Spleen (tissue), 11 donors: ENCODE measurements around the gene CYP2A13. TPM values are rescaled to one million over a fixed set of nuclear protein-coding genes. Genes with fewer than 3 reads are reported as not detected.
A peak's percentile ranks its signal among the peaks of the same experiment; 100 is the strongest.
"Not testable (repeated sequence)": the region's sequence is repeated elsewhere in the genome, so short reads cannot be mapped to it uniquely, and the experiment has no call there.

Source experiments
- DNase-seq: peaks from one replicate; pipeline ENCODE4 v3.0.0-alpha.2; 2020
- H3K27ac ChIP-seq, 8 donors: fragments of 200-600 bp; sonication (generic) in 7 of 8; 1 replicate in 4 of 8; 2 replicates in 4 of 8; pipeline versions ENCODE4 v1.5.0 to v1.8.0; 2016 to 2021; ENCODE audit warnings: inconsistent platforms in 4 of 8, mild to moderate bottlenecking in 4 of 8, moderate library complexity in 1 of 8
- H3K27me3 ChIP-seq, 7 donors: fragments of 200-600 bp; sonication (generic) in 6 of 7; replicated peaks in 1 of 7; 1 replicate in 4 of 7; 2 replicates in 3 of 7; pipeline versions ENCODE4 v1.5.0 to v1.8.0; 2016 to 2021; ENCODE audit warnings: inconsistent platforms in 3 of 7, mild to moderate bottlenecking in 1 of 7
- H3K36me3 ChIP-seq, 6 donors: fragments of 200-600 bp; sonication (generic) in 5 of 6; 1 replicate in 4 of 6; 2 replicates in 2 of 6; pipeline versions ENCODE4 v1.5.0 to v1.8.0; 2016 to 2021; ENCODE audit warnings: inconsistent platforms in 2 of 6
- H3K4me1 ChIP-seq, 6 donors: fragments of 200-600 bp; sonication (generic) in 5 of 6; 1 replicate in 3 of 6; 2 replicates in 3 of 6; pipeline versions ENCODE4 v1.5.0 to v1.8.0; 2016 to 2021; ENCODE audit warnings: inconsistent platforms in 3 of 6
- H3K4me3 ChIP-seq, 8 donors: fragments of 200-600 bp; sonication (generic) in 7 of 8; 1 replicate in 4 of 8; 2 replicates in 4 of 8; pipeline versions ENCODE4 v1.5.0 to v1.8.0; 2016 to 2021; ENCODE audit warnings: inconsistent platforms in 4 of 8, mild to moderate bottlenecking in 4 of 8, moderate library complexity in 2 of 8
- H3K9me3 ChIP-seq, 8 donors: fragments of 200-600 bp; sonication (generic) in 7 of 8; 1 replicate in 4 of 8; 2 replicates in 4 of 8; pipeline versions ENCODE4 v1.5.0 to v1.8.0; 2016 to 2021; ENCODE audit warnings: inconsistent platforms in 4 of 8
- CTCF ChIP-seq, 11 experiments: fragments of 200-600 bp in 7 of 11; fragments of 450-650 bp in 4 of 11; sonication (generic) in 4 of 11; IDR thresholded peaks in 8 of 11; conservative IDR thresholded peaks in 3 of 11; 1 replicate in 7 of 11; 2 replicates in 4 of 11; pipeline versions ENCODE4 v1.4.0 to v1.8.0; 2016 to 2021; ENCODE audit warnings: antibody characterized with exemption in 11 of 11, inconsistent platforms in 4 of 11, mild to moderate bottlenecking in 1 of 11
- POLR2A ChIP-seq, 3 donors: fragments of 450-650 bp; IDR thresholded peaks; one replicate each; pipeline ENCODE4 v1.5.1; 2017; ENCODE audit warnings: antibody characterized with exemption in 3 of 3, mild to moderate bottlenecking in 1 of 3
- POLR2AphosphoS5 ChIP-seq, 3 donors: sonication (generic); formaldehyde crosslinking; IDR thresholded peaks; one replicate each; pipeline ENCODE4 v1.5.1; 2017; ENCODE audit warnings: antibody characterized with exemption in 3 of 3
- WGBS, 5 donors: extraction: QIAGEN DNeasy Blood & Tissue Kit in 3 of 5; methylation state at CpG; one replicate each; pipeline versions ENCODE4 v1.1.5 to v1.1.7; 2013 to 2018; 5-methylcytosine and 5-hydroxymethylcytosine counted together
- intact Hi-C: fragments of 100-400 bp; cut with DNase I; formaldehyde crosslinking; loops from one replicate; pipeline ENCODE4 v1.15.0; 2023; ENCODE audit warnings: low total_unique reads
- polyA plus RNA-seq, 3 donors: library from polyadenylated mRNA; stranded (reverse); fragments of 200-250 nt; gene quantifications; one replicate each; pipeline ENCODE4 v1.2.1, GENCODE V29; 2013
- total RNA-seq, 7 donors: library from RNA; depleted of rRNA in 3 of 7; stranded (reverse); fragments of >200 nt in 3 of 7; fragmentation: NEBNext Ultra II Directional in 4 of 7; extraction: Animal tissue kit (Norgen Biotek cat#: 25700) in 4 of 7; gene quantifications; one replicate each; pipeline versions ENCODE4 v1.1.0 to v1.2.1, GENCODE V29; 2016 to 2021
- donor health status: healthy with polysubstance abuse.
- donor health status: DM: no; HTN: no; CAD: no; lungs with moderate emphysema.
- donor health status: DM: no; HTN: no; CAD: no.
- donor health status: Bipolar disorder and iron deficiency.
- donor health status: healthy.
- donor health status: DM: no; HTN: no; CAD: no.
- donor health status: DM: yes; HTN: yes; CAD: no.

CYP2A13 gene
- total and polyA plus RNA-seq, 10 donors, result not detected

GRCh38 chr19:41112728-41113290, 24.6 kb downstream of the CYP2A13 start:
- no peaks in the 10 kb centered on the region for H3K36me3 ChIP-seq
- intact Hi-C loops, result no loop called here
- no peak for DNase-seq
- no peaks in the 10 kb centered on the region for H3K9me3 ChIP-seq
- WGBS, 5 donors, result 67 to 90% (median 84%) methylated on average over 6 to 7 of the region's 7 CpGs
- no peak overlapping the region for H3K4me3 ChIP-seq
- no peak overlapping the region for H3K27ac ChIP-seq
- TF ChIP-seq POLR2A (IDR thresholded peaks at IDR 0.05), result no peak
- no peak for TF ChIP-seq CTCF (IDR thresholded peaks at IDR 0.05 in 8 of 11, conservative IDR thresholded peaks at IDR 0.05 in 3 of 11)
- TF ChIP-seq POLR2AphosphoS5 (IDR thresholded peaks at IDR 0.05), result no peak
- H3K27me3 ChIP-seq, result peaks cover 0 to 7% (median 0%) of the 10 kb centered on the region in 7 donors
- H3K4me1 ChIP-seq, result no peaks in the 10 kb centered on the region

GRCh38 chr19:41114132-41114531, 25.9 kb downstream of the CYP2A13 start, which contains the start of gene CYP2F1:
TSS of gene CYP2F1 (plus strand) at chr19:41114432. CDS start at chr19:41116189, 1,757 bp downstream.
- Histone ChIP-seq H3K4me1 (no peaks in the 10 kb centered on the region), H3K27me3 (peaks cover 0 to 7% (median 0%) of the 10 kb centered on the region in 7 donors), H3K9me3 (no peaks in the 10 kb centered on the region), H3K27ac (no peak within 1 kb of the TSS), H3K4me3 (no peak within 1 kb of the TSS), H3K36me3 (no peaks in the 10 kb centered on the region)
- WGBS, 5 donors, result 70 to 84% (median 80%) methylated on average over 6 to 7 of the region's 7 CpGs
- intact Hi-C loops, result no loop called here
- no peak for DNase-seq
- TF ChIP-seq POLR2AphosphoS5 (IDR thresholded peaks at IDR 0.05) (no peak), POLR2A (IDR thresholded peaks at IDR 0.05) (no peak), CTCF (IDR thresholded peaks at IDR 0.05 in 8 of 11, conservative IDR thresholded peaks at IDR 0.05 in 3 of 11) (no peak)

- intact Hi-C loops, result no loop called here
- 77 to 93% (median 83%) methylated on average over 7 to 8 of the region's 8 CpGs for WGBS, 5 donors
- no peak for TF ChIP-seq POLR2AphosphoS5 (IDR thresholded peaks at IDR 0.05)
- no peak for TF ChIP-seq CTCF (IDR thresholded peaks at IDR 0.05 in 8 of 11, conservative IDR thresholded peaks at IDR 0.05 in 3 of 11)
- TF ChIP-seq POLR2A (IDR thresholded peaks at IDR 0.05), result no peak
- no peak overlapping the region for H3K27ac ChIP-seq
- peaks cover 0 to 12% (median 0%) of the 10 kb centered on the region in 6 donors for H3K4me1 ChIP-seq
- no peaks in the 10 kb centered on the region for H3K36me3 ChIP-seq
- H3K9me3 ChIP-seq, result no peaks in the 10 kb centered on the region
- peaks cover 0 to 9% (median 0%) of the 10 kb centered on the region in 7 donors for H3K27me3 ChIP-seq
- no peak overlapping the region for H3K4me3 ChIP-seq
- DNase-seq, result no peak
Measured at GRCh38 chr19:41116261-41116660, 28.0 kb downstream of the CYP2A13 start.

- H3K27ac ChIP-seq, result peak overlapping the region in 4 of 8 donors; percentile 22 to 74 (median 46)
- peaks cover 0 to 13% (median 0%) of the 10 kb centered on the region in 6 donors for H3K4me1 ChIP-seq
- H3K9me3 ChIP-seq, H3K27me3 ChIP-seq, intact Hi-C loops, H3K36me3 ChIP-seq, H3K4me3 ChIP-seq: not testable (repeated sequence)
- DNase-seq, result peak; percentile 80
- peak in 2 of 3 donors; percentile 37 to 84 for TF ChIP-seq POLR2AphosphoS5 (IDR thresholded peaks at IDR 0.05)
- 52 to 60% (median 55%) methylated on average over 24 to 37 of the region's 41 CpGs for WGBS, 5 donors
Measured at GRCh38 chr19:41120929-41121911, 33.0 kb downstream of the CYP2A13 start.

- H3K27me3 ChIP-seq, intact Hi-C loops, H3K27ac ChIP-seq, H3K4me3 ChIP-seq, DNase-seq, H3K9me3 ChIP-seq, H3K36me3 ChIP-seq: not testable (repeated sequence)
- H3K4me1 ChIP-seq, result peaks cover 5 to 26% (median 6%) of the 10 kb centered on the region in 6 donors
- 85 to 91% (median 88%) methylated on average over 9 to 13 of the region's 13 CpGs for WGBS, 5 donors
Measured at GRCh38 chr19:41122846-41123245, 34.6 kb downstream of the CYP2A13 start.
